Transverse colon (tissue), 4 donors: Measurements from ENCODE around the gene CERS1. TPM values are rescaled to one million over a fixed set of nuclear protein-coding genes. Genes with fewer than 3 reads are reported as not detected.

ENCODE experiments used
- DNase-seq: peaks from one replicate; pipeline ENCODE4 v3.0.0-alpha.2; 2019
- H3K27ac ChIP-seq, 4 donors: fragments of 200-600 bp; sonication (generic); 2 replicates each; pipeline ENCODE4 v1.5.1; 2016 to 2018; ENCODE audit warnings: inconsistent platforms in 4 of 4
- H3K27me3 ChIP-seq: fragments of 200-600 bp; sonication (generic); 2 replicates; pipeline ENCODE4 v1.5.1; 2017; ENCODE audit warnings: inconsistent platforms
- H3K36me3 ChIP-seq, 4 donors: fragments of 200-600 bp; sonication (generic); 2 replicates each; pipeline ENCODE4 v1.5.1; 2017 to 2019; ENCODE audit warnings: inconsistent platforms in 4 of 4
- H3K4me1 ChIP-seq, 4 donors: fragments of 200-600 bp; sonication (generic); 2 replicates each; pipeline ENCODE4 v1.5.1; 2017 to 2020; ENCODE audit warnings: inconsistent platforms in 4 of 4
- H3K4me3 ChIP-seq, 4 donors: fragments of 200-600 bp; sonication (generic); 1 replicate in 1 of 4; 2 replicates in 3 of 4; pipeline versions ENCODE4 v1.5.1 to v1.6.1; 2017 to 2019; ENCODE audit warnings: inconsistent platforms in 4 of 4
- H3K9me3 ChIP-seq, 2 donors: fragments of 200-600 bp; sonication (generic); 2 replicates each; pipeline ENCODE4 v1.5.1; 2017 to 2019; ENCODE audit warnings: inconsistent platforms in 2 of 2
- CTCF ChIP-seq, 5 experiments: fragments of 200-600 bp in 3 of 5; fragments of 450-650 bp in 2 of 5; sonication (generic) in 3 of 5; IDR thresholded peaks; 1 replicate in 2 of 5; 2 replicates in 3 of 5; pipeline ENCODE4 v1.5.1; 2016 to 2017; ENCODE audit warnings: antibody characterized with exemption in 5 of 5, inconsistent platforms in 3 of 5, mild to moderate bottlenecking in 2 of 5, moderate library complexity in 1 of 5
- EP300 ChIP-seq: sonication (generic); formaldehyde crosslinking; IDR thresholded peaks from one replicate; pipeline ENCODE4 v1.6.1; 2017; ENCODE audit warnings: antibody characterized with exemption, low read depth
- POLR2A ChIP-seq: fragments of 450-650 bp; IDR thresholded peaks from one replicate; pipeline ENCODE4 v1.6.1; 2016; ENCODE audit warnings: antibody characterized with exemption, mild to moderate bottlenecking, moderate library complexity
- POLR2AphosphoS5 ChIP-seq, 3 donors: sonication (generic); formaldehyde crosslinking; IDR thresholded peaks; one replicate each; pipeline ENCODE4 v1.6.1; 2016; ENCODE audit warnings: antibody characterized with exemption in 3 of 3
- WGBS, 2 donors: methylation state at CpG; one replicate each; pipeline ENCODE4 v1.1.5; 2018; ENCODE audit warnings: low coverage in 1 of 2; 5-methylcytosine and 5-hydroxymethylcytosine counted together
- in situ Hi-C, 4 donors: fragments of 200-750 bp; cut with MboI; loops; one replicate each; pipeline versions ENCODE4 v1.15.0 to v1.15.1; 2017; ENCODE audit warnings: low sequenced_read_pairs in 3 of 4, low pct_ligation_motif_present in 1 of 4, low pct_unique_long_range_greater_than_20kb in 1 of 4
- intact Hi-C: fragments of 100-400 bp; cut with DNase I; formaldehyde crosslinking; loops from one replicate; pipeline ENCODE4 v1.15.1; 2023; ENCODE audit warnings: low total_unique reads
- total RNA-seq, 4 donors: library from RNA; depleted of rRNA; stranded (reverse); fragments of >200 nt; gene quantifications; one replicate each; pipeline ENCODE4 v1.1.0, GENCODE V29; 2016

CERS1 gene
- total RNA-seq, 4 donors from 2014 or later = not detected

GRCh38 chr19:18861235-18861634 is 34.7 kb downstream of the CERS1 start:
- TF ChIP-seq CTCF (IDR thresholded peaks at IDR 0.05) (no peak), POLR2AphosphoS5 (IDR thresholded peaks at IDR 0.05) (no peak), POLR2A (no peak), EP300 (no peak)
- Histone ChIP-seq H3K27me3 (no peaks in the 10 kb centered on the region), H3K36me3 (peaks cover 0 to 83% (median 42%) of the 10 kb centered on the region in 4 donors), H3K27ac (no peak overlapping the region), H3K4me3 (no peak overlapping the region), H3K9me3 (no peaks in the 10 kb centered on the region), H3K4me1 (no peaks in the 10 kb centered on the region)
- in situ Hi-C loops = loop anchor here in 1 of 4 donors (25.0 kb wide), 1 partner anchor 399 kb away; no protein-coding TSS in a partner anchor
- 72 to 100% methylated on average over 1 to 9 of the region's 9 CpGs for WGBS, 2 donors
- DNase-seq = no peak
- intact Hi-C loops = no loop called here

- Histone ChIP-seq H3K4me1 (no peaks in the 10 kb centered on the region), H3K4me3 (no peak overlapping the region), H3K27ac (no peak overlapping the region), H3K36me3 (peaks cover 0 to 82% (median 40%) of the 10 kb centered on the region in 4 donors), H3K9me3 (no peaks in the 10 kb centered on the region), H3K27me3 (no peaks in the 10 kb centered on the region)
- no peak for DNase-seq
- TF ChIP-seq CTCF (IDR thresholded peaks at IDR 0.05) (no peak), POLR2A (no peak), POLR2AphosphoS5 (IDR thresholded peaks at IDR 0.05) (no peak), EP300 (no peak)
- in situ Hi-C loops (loop anchor here in 1 of 4 donors (25.0 kb wide), 1 partner anchor 398 kb away; no protein-coding TSS in a partner anchor), intact Hi-C loops (no loop called here)
- whole genome bisulfite sequencing, 2 donors = 80 to 90% methylated on average over 2 to 17 of the region's 17 CpGs
These were observed 35.2 kb downstream of the CERS1 start for GRCh38 chr19:18860725-18861124.

- peaks cover 0 to 80% (median 40%) of the 10 kb centered on the region in 4 donors for H3K36me3 ChIP-seq
- no peaks in the 10 kb centered on the region for H3K27me3 ChIP-seq
- 89% methylated on average over 7 to 11 of the region's 11 CpGs for WGBS, 2 donors
- no peak overlapping the region for H3K27ac ChIP-seq
- no peak for DNase-seq
- no peaks in the 10 kb centered on the region for H3K4me1 ChIP-seq
- H3K9me3 ChIP-seq = no peaks in the 10 kb centered on the region
- no peak for TF ChIP-seq POLR2AphosphoS5 (IDR thresholded peaks at IDR 0.05)
- TF ChIP-seq CTCF (IDR thresholded peaks at IDR 0.05) = no peak
- no peak for TF ChIP-seq POLR2A
- no peak for TF ChIP-seq EP300
- in situ Hi-C loops = loop anchor here in 1 of 4 donors (25.0 kb wide), 1 partner anchor 398 kb away; no protein-coding TSS in a partner anchor
- intact Hi-C loops = no loop called here
- no peak overlapping the region for H3K4me3 ChIP-seq
These were observed 35.7 kb downstream of the CERS1 start for GRCh38 chr19:18860302-18860700.

- Histone ChIP-seq H3K4me3 (no peak overlapping the region), H3K36me3 (peaks cover 0 to 81% (median 40%) of the 10 kb centered on the region in 4 donors), H3K27ac (no peak overlapping the region), H3K4me1 (no peaks in the 10 kb centered on the region), H3K9me3 (no peaks in the 10 kb centered on the region), H3K27me3 (no peaks in the 10 kb centered on the region)
- intact Hi-C loops = loop anchor here (10.0 kb wide), 1 partner anchor 415 kb away; no protein-coding TSS in a partner anchor
- TF ChIP-seq POLR2A (no peak), EP300 (no peak), CTCF (IDR thresholded peaks at IDR 0.05) (no peak), POLR2AphosphoS5 (IDR thresholded peaks at IDR 0.05) (no peak)
- 86% methylated on average over 8 of the region's 12 CpGs; no CpG with 5 or more reads in 1 of the 2 donors for WGBS, 2 donors
- DNase-seq = no peak
- in situ Hi-C loops = loop anchor here in 2 of 4 donors (10.0 to 25.0 kb wide), 2 partner anchors 397 to 415 kb away; no protein-coding TSS in a partner anchor
These were observed 36.2 kb downstream of the CERS1 start for GRCh38 chr19:18859676-18860301.
